ENCODE measurements around the gene ZDHHC12.

ZDHHC12 gene, protein sequence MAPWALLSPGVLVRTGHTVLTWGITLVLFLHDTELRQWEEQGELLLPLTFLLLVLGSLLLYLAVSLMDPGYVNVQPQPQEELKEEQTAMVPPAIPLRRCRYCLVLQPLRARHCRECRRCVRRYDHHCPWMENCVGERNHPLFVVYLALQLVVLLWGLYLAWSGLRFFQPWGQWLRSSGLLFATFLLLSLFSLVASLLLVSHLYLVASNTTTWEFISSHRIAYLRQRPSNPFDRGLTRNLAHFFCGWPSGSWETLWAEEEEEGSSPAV

DNA sequence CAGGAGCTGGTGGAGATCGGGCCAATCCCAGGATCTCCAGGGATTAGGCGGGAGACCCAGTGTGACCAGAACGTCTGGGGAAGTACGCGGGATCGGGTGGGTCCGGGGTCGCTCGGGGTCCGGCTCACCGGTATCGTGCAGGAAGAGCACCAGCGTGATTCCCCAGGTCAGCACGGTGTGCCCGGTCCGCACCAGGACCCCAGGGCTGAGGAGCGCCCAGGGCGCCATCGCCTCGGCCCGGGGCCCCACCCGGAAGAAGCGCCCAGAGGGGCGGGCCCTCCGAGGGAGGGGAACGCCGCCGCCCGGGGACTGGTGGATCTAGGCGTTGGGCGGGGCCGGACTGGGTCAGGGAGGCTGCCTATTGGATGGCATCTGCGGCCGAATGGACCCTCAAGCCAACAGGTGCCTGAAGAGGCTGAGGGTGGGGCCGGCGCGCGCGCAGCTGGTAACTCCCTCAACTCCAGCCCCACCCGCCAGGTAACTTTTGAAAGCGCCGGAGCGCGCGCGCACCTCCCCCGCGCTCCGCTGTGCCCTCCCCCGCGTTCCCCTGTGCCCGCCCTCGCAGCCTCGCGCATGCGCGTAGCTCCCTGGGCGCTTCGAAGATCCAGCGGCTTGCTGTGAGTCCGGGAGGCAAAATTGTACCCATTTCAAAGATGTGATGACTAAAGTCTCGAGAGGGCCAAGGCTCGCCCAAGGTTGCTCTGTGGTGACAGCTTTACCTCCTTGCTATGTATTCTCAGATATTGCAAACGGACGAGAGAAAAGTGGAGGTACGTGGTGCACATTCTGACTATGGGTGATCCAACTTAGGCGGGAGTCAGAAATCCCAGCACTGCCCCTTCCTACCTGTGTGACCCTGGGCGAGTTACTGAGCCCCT lies at the start of gene ZDHHC12:
TSS of gene ZDHHC12 (minus strand) at position 262 of the 878 bp plus-strand sequence. CDS start at position 228, 34 bp downstream.
- peak within 1 kb of the TSS; percentile 43 to 87 (median 77); a peak in 20 of 22 replicates for H3K27ac ChIP-seq
- H3K4me2 ChIP-seq: peak within 1 kb of the TSS; percentile 88 to 98 (median 93)
- H4K20me1 ChIP-seq: no peaks in the 10 kb centered on the region; a peak in 2 of 22 replicates
- peaks cover 22 to 33% (median 27%) of the 10 kb centered on the region in 11 experiments for H3K36me3 ChIP-seq
- H3K9me3 ChIP-seq (replicated peaks in 1 of 11): no peaks in the 10 kb centered on the region
- H3K4me1 ChIP-seq: peaks cover 30 to 89% (median 75%) of the 10 kb centered on the region in 10 experiments
- no peaks in the 10 kb centered on the region for H3K27me3 ChIP-seq
- H3K4me3 ChIP-seq: peak within 1 kb of the TSS; percentile 67 to 92 (median 78)
- no peak for TF ChIP-seq Cebpa-rat (IDR thresholded peaks at IDR 0.05)
- H3K9ac ChIP-seq: peak within 1 kb of the TSS; percentile 74 to 89 (median 85)

DNA sequence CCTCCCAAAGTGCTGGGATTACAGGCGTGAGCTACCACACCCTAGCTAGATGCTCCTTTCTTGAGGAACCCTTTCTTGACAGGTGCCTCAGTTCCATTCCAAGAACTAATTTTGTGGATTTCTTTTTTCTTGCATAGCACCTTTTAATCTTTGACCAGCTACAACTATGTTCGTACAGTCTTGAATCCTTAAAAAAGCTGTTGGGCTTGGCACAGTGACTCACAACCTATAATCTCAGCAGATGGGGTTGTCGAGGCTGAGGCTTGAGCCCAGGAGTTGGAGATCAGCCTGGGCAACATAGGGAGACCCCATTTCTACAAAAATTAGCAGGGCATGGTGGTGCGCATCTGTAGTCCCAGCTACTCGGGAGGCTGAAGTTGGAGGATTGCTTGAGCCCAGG lies 49.1 kb upstream of the ZDHHC12 start:
- H4K20me1 ChIP-seq: no peaks in the 10 kb centered on the region
- peak overlapping the region in 10 of 11 experiments; percentile 71 to 98 (median 95); a peak in 12 of 22 replicates for H3K4me2 ChIP-seq
- peaks cover 13 to 30% (median 22%) of the 10 kb centered on the region in 11 experiments for H3K9me3 ChIP-seq (replicated peaks in 1 of 11)
- H3K4me1 ChIP-seq: peaks cover 15 to 31% (median 23%) of the 10 kb centered on the region in 10 experiments
- no peak for TF ChIP-seq Cebpa-rat (IDR thresholded peaks at IDR 0.05)
- H3K27ac ChIP-seq: peak overlapping the region in 1 of 11 experiments; percentile 84; a peak in 2 of 22 replicates
- peaks cover 0 to 4% (median 0%) of the 10 kb centered on the region in 11 experiments; a peak in 3 of 22 replicates for H3K36me3 ChIP-seq
- H3K27me3 ChIP-seq: no peaks in the 10 kb centered on the region
- no peak overlapping the region for H3K4me3 ChIP-seq
- H3K9ac ChIP-seq: 0 out of 22 replicates have a peak overlapping the region, but pooled peaks of 1 of the 11 experiments have one; percentile 87

DNA sequence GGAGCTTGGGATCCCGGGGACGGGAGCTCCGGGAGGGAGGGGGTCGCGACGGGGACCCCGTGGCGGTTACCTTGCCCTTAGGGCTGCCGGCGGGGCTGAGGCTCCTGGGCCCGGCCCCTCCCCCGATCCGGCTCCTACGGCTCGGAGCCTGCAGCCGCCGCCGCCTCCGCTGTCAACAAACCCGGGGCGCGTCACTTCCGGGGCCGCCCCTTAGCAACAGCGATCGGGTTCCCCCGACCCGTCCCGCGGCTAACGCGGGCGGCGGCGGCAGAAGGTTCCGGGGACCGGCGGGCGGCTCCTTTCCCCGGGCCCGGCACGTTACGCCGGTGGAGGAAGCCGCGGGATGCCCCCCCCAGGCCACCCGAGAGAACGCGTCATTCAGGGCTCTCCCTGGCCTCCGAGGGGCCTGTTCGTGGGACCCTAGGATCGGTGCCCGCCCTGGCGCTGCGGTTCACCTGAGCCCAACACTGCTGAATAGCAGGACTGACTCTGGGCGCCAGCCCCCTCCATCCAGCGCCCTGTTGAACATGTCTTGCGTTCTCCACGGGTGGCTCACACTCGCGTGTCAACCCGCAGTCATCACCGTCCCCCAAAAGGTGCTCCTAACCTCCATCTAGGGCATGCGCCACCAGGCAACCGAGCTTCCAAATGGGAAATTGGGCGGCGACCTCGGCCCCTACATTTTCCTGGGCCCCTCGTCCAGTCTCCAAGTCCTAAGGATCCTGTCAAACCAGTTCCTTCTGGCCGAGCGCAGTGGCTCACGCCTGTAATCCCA lies 48.0 kb upstream of the ZDHHC12 start, which contains the start of gene ZER1:
TSS of gene ZER1 (minus strand) at position 183 of the 775 bp plus-strand sequence. CDS start 16,362 bp downstream, outside the sequence.
- Histone ChIP-seq H3K4me3 (peak within 1 kb of the TSS; percentile 75 to 92 (median 84)), H3K4me1 (peaks cover 15 to 31% (median 23%) of the 10 kb centered on the region in 10 experiments), H3K27ac (peak within 1 kb of the TSS; percentile 65 to 90 (median 84)), H4K20me1 (no peaks in the 10 kb centered on the region), H3K9ac (peak within 1 kb of the TSS; percentile 77 to 89 (median 86)), H3K9me3 (replicated peaks in 1 of 11) (peaks cover 13 to 20% (median 19%) of the 10 kb centered on the region in 11 experiments), H3K36me3 (peaks cover 0 to 11% (median 4%) of the 10 kb centered on the region in 11 experiments; a peak in 6 of 22 replicates), H3K4me2 (peak within 1 kb of the TSS; percentile 90 to 99 (median 95)), H3K27me3 (no peaks in the 10 kb centered on the region)
- no peak for TF ChIP-seq Cebpa-rat (IDR thresholded peaks at IDR 0.05)

DNA sequence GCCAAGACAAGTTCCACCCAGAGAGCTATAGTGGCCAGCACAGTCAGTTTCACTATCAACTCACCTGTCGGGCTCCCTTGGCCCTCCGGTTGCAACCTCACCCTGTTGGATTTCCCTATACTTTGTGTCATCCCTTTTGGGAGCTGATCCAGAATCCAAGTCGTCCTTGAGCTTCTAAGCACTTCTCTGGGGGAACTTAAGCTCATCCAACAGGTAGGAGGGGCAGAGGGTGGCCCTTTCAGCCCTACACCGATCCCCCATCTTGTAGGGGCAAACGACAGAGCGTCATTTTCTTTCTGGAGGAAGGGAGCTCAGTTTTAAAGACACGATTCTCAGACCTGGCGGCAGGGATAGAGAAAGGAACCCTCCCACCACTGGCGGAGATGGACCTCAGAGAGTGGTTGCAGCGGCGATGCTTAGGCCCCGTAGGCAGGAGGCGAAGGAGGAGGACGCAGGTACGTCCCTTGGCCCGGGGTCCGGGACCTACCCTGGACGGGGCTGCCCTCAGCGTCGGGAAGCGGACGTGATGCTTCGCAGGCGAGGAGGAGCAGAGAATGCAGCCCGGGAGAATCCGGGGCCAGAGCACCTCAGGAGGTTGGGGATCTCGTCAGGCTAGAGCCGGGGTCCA lies 47.3 kb upstream of the ZDHHC12 start:
- no peaks in the 10 kb centered on the region for H4K20me1 ChIP-seq

DNA sequence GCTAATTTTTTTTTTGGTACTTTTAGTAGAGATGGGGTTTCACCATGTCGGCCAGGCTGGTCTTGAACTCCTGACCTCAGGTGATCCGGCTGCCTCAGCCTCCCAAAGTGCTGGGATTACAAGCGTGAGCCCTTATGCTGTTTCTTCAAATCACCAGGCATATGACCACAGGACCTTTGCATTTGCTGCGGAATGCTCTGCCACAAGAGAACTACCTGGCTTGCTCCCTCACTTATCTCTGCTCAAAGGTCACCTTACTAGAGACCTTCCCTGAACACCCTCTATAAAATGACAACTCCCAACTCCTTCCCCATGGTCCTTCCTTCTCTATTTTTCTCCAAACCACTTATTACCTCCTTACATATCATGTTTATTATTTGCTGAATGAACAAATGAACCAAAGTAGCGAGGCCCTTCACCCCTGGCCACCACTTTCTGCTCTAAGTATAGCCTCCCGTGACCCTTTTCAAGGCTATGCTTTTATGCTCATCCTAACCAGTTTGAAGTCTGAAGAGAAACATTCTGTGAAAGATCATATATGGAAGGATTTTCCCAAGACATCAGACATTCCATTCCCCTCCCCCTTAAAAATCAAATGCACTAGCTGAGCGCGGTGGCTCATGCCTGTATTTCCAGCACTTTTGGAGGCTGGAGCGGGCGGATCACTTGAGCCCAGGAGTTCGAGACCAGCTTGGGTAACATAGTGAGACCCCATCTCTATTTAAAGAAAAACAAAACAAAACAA lies 46.5 kb upstream of the ZDHHC12 start:
- Histone ChIP-seq H3K9me3 (replicated peaks in 1 of 11) (peaks cover 2 to 6% (median 5%) of the 10 kb centered on the region in 11 experiments; a peak in 19 of 22 replicates), H3K4me2 (peak overlapping the region; percentile 90 to 99 (median 95)), H3K36me3 (peaks cover 0 to 12% (median 4%) of the 10 kb centered on the region in 11 experiments; a peak in 6 of 22 replicates), H3K27ac (peak overlapping the region in 8 of 11 experiments; percentile 65 to 90 (median 84); a peak in 9 of 22 replicates), H3K4me1 (peaks cover 15 to 31% (median 23%) of the 10 kb centered on the region in 10 experiments), H3K4me3 (peak overlapping the region; percentile 75 to 92 (median 84)), H3K27me3 (no peaks in the 10 kb centered on the region), H4K20me1 (no peaks in the 10 kb centered on the region), H3K9ac (peak overlapping the region; percentile 77 to 89 (median 86); a peak in 21 of 22 replicates)
- no peak for TF ChIP-seq Cebpa-rat (IDR thresholded peaks at IDR 0.05)

More for the DNA sequence above, 47.3 kb upstream of the ZDHHC12 start:
- peaks cover 15 to 31% (median 23%) of the 10 kb centered on the region in 10 experiments for H3K4me1 ChIP-seq
- H3K36me3 ChIP-seq: peaks cover 0 to 11% (median 4%) of the 10 kb centered on the region in 11 experiments; a peak in 6 of 22 replicates
- peak overlapping the region; percentile 65 to 90 (median 84) for H3K27ac ChIP-seq
- peak overlapping the region; percentile 75 to 92 (median 84) for H3K4me3 ChIP-seq
- no peak for TF ChIP-seq Cebpa-rat (IDR thresholded peaks at IDR 0.05)
- H3K27me3 ChIP-seq: no peaks in the 10 kb centered on the region
- peak overlapping the region; percentile 77 to 89 (median 86) for H3K9ac ChIP-seq
- H3K9me3 ChIP-seq (replicated peaks in 1 of 11): peaks cover 9 to 13% (median 13%) of the 10 kb centered on the region in 11 experiments
- peak overlapping the region; percentile 90 to 99 (median 95) for H3K4me2 ChIP-seq

DNA sequence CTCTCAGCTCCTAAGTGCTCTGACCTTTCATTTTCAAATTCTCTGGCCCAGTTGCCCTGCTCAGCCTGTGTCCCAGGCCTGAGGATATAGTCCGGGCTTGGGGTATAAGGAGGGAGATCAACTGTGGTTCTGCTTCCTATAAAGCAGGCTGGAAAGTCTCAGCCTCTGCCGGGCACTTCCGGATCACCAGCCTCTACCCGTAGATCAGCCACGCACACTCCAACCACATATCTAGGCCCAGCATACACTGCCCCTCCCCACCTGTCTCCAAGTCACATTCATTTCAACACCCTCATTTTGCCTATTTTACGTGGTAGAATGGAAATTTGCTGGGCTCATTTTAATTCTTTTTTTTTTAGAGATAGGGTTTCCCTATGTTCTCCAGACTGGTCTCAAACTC lies 44.7 kb upstream of the ZDHHC12 start:
- Histone ChIP-seq H4K20me1 (peaks cover 0 to 6% (median 0%) of the 10 kb centered on the region in 11 experiments; a peak in 2 of 22 replicates), H3K4me2 (no peak overlapping the region), H3K4me1 (peaks cover 15 to 31% (median 23%) of the 10 kb centered on the region in 10 experiments)

DNA sequence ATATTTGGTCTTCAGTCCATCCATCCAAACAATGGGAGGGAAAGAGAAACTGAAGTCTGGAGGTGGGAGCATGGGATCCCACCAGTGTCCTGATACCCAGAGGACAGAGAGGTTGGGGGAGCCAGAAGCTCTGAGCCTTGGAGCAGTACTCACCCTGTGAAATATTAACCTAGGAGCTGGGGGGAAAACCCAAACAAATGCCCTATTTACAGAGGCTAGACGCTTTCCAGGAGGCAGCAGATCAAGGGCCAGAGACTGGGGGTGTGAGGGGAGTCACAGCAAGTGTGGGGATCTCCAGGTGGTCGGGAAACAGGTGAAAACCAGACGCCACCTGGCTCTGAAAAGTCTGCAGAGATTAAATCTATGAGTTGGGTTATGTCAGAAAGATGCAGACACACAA lies 41.6 kb upstream of the ZDHHC12 start:
- H3K36me3 ChIP-seq: peaks cover 0 to 17% (median 4%) of the 10 kb centered on the region in 11 experiments; a peak in 6 of 22 replicates

More for the DNA sequence above, 44.7 kb upstream of the ZDHHC12 start:
- H3K9ac ChIP-seq: no peak overlapping the region; a peak in 2 of 22 replicates
- H3K27ac ChIP-seq: no peak overlapping the region
- H3K9me3 ChIP-seq (replicated peaks in 1 of 11): no peaks in the 10 kb centered on the region
- peaks cover 0 to 17% (median 4%) of the 10 kb centered on the region in 11 experiments; a peak in 6 of 22 replicates for H3K36me3 ChIP-seq
- H3K27me3 ChIP-seq: no peaks in the 10 kb centered on the region
- H3K4me3 ChIP-seq: no peak overlapping the region
- TF ChIP-seq Cebpa-rat (IDR thresholded peaks at IDR 0.05): no peak

More for the DNA sequence above, 41.6 kb upstream of the ZDHHC12 start:
- Histone ChIP-seq H3K9me3 (replicated peaks in 1 of 11) (no peaks in the 10 kb centered on the region), H3K4me3 (no peak overlapping the region), H3K4me1 (peaks cover 1 to 14% (median 7%) of the 10 kb centered on the region in 10 experiments; a peak in 18 of 20 replicates), H3K27ac (no peak overlapping the region), H3K27me3 (no peaks in the 10 kb centered on the region), H3K4me2 (no peak overlapping the region), H4K20me1 (peaks cover 0 to 6% (median 0%) of the 10 kb centered on the region in 11 experiments; a peak in 2 of 22 replicates), H3K9ac (no peak overlapping the region)
- TF ChIP-seq Cebpa-rat (IDR thresholded peaks at IDR 0.05): no peak

Data from BLaER1 treated with 17β-estradiol and CSF1 and Interleukin-3, amounts not matched to agents 10 nM and 100 nM (cell line).